ENCODE measurements around the gene EGFL8. TPM values are rescaled to one million over a fixed set of nuclear protein-coding genes. Genes with fewer than 3 reads are reported as not detected.

EGFL8 gene
- total and polyA plus RNA-seq, 2 of the 8 experiments (the other 6 are each of a cell fraction or from before 2014, with no cell fraction given), result 5.0 to 9.2 TPM

- Histone ChIP-seq H3K56ac (replicated peaks; ENCODE audit: insufficient read length, low read depth, low read length) (no peak overlapping the region), H4K8ac (ENCODE audit: extremely low read depth, insufficient read depth, low read length) (no peak overlapping the region; the same call in 1 of the 2 replicates), H3K79me2 (ENCODE audit: control insufficient read depth in 1 of 2, insufficient read depth in 2 of 2, low read length in 2 of 2) (peaks cover 0 to 13% of the 10 kb centered on the region in 2 experiments; a peak in 2 of 4 replicates), H3K23me2 (ENCODE audit: low read depth, low read length) (peaks cover 5% of the 10 kb centered on the region), H3K9me3 (ENCODE audit: insufficient read depth in 2 of 2, low read depth in 1 of 2, low read length in 1 of 2) (no peaks in the 10 kb centered on the region), H3K36me3 (ENCODE audit: control insufficient read depth in 2 of 4, insufficient read depth in 4 of 4, low read length in 3 of 4) (peaks cover 2 to 18% (median 14%) of the 10 kb centered on the region in 4 experiments; a peak in 7 of 8 replicates), H2BK12ac (ENCODE audit: low read depth, low read length) (no peak overlapping the region), H3K4me1 (replicated peaks in 1 of 4; ENCODE audit: control insufficient read depth in 3 of 4, insufficient read depth in 4 of 4, low read length in 3 of 4) (peaks cover 3 to 31% (median 16%) of the 10 kb centered on the region in 4 experiments), H2BK120ac (replicated peaks; ENCODE audit: low read depth, low read length) (no peak overlapping the region), H4K20me1 (replicated peaks in 1 of 2; ENCODE audit: control insufficient read depth in 1 of 2, insufficient read depth in 2 of 2, low read length in 2 of 2) (peaks cover 0 to 3% of the 10 kb centered on the region in 2 experiments), H4K5ac (ENCODE audit: insufficient read length, low read depth, low read length) (no peak overlapping the region), H2AK5ac (ENCODE audit: low read depth, low read length) (no peak overlapping the region), H3K14ac (ENCODE audit: insufficient read length) (no peak overlapping the region), H2BK5ac (ENCODE audit: low read depth, low read length) (no peak overlapping the region), H3K27ac (ENCODE audit: low read depth, low read length) (no peak overlapping the region; the same call in 1 of the 2 replicates), H3K18ac (ENCODE audit: extremely low read depth, low read length) (no peak overlapping the region), H2BK20ac (ENCODE audit: low read length) (no peak overlapping the region), H2AFZ (ENCODE audit: low read length) (no peak overlapping the region), H3K27me3 (replicated peaks in 1 of 4; ENCODE audit: control insufficient read depth in 3 of 4, extremely low read depth in 1 of 4, insufficient read depth in 3 of 4, low read length in 3 of 4) (no peaks in the 10 kb centered on the region), H3K4ac (replicated peaks; ENCODE audit: insufficient read length, low read depth, low read length) (no peak overlapping the region), H3K79me1 (ENCODE audit: low read depth, low read length) (peaks cover 2% of the 10 kb centered on the region; the same call in 1 of the 2 replicates), H3K4me3 (ENCODE audit: extremely low read depth in 1 of 4, insufficient read depth in 2 of 4, low read depth in 3 of 4, low read length in 4 of 4) (peak overlapping the region; percentile 30 to 87 (median 64)), H3K9ac (replicated peaks in 1 of 4; ENCODE audit: extremely low read depth in 1 of 4, low read depth in 3 of 4, low read length in 3 of 4) (peak overlapping the region in 3 of 4 experiments; percentile 20 to 80 (median 44); a peak in 3 of 7 replicates), H3K23ac (ENCODE audit: insufficient read length) (no peak overlapping the region), H4K91ac (replicated peaks; ENCODE audit: insufficient read length, low read length) (no peak overlapping the region), H3K4me2 (ENCODE audit: insufficient read depth in 1 of 2, low read depth in 2 of 2, low read length in 2 of 2) (peak overlapping the region; percentile 81 to 90), H2BK15ac (ENCODE audit: low read length) (no peak overlapping the region)
- ChIA-PET CTCF (ENCODE audit: partially characterized antibody) (interaction anchor here (0.6 to 2.5 kb wide), 9 partner anchors 8 to 98 kb away, joined by 3 to 12 read pairs (median 5); partner anchors contain the start of genes AGPAT1 and RNF5), POLR2A (ENCODE audit: partially characterized antibody) (interaction anchor here (0.6 to 13.3 kb wide), 8 partner anchors 10 to 54 kb away, joined by 3 to 194 read pairs (median 4); partner anchors contain the start of genes AGPAT1, PRRT1 and RNF5)
- FAIRE-seq, result no peak
- DNase-seq (ENCODE audit: low read depth in 1 of 2, low spot score in 2 of 2), result no peak
- no CpG with 5 or more reads among the region's 23 CpGs for WGBS, 2 experiments (ENCODE audit: extremely low coverage in 1 of 2, insufficient coverage in 1 of 2, insufficient read length in 1 of 2, insufficient replicate concordance in 2 of 2, low coverage in 1 of 2, low lambda C conversion rate in 2 of 2, missing lambda C conversion rate in 1 of 2)
- TF ChIP-seq CHD2 (IDR thresholded peaks at IDR 0.05; ENCODE audit: low read length) (no peak), NRF1 (IDR thresholded peaks at IDR 0.05; ENCODE audit: low read depth, low read length) (no peak), CTBP2 (IDR thresholded peaks at IDR 0.05; ENCODE audit: borderline replicate concordance, insufficient read depth, insufficient read length, low read length) (no peak), RAD21 (IDR thresholded peaks at IDR 0.05 in 1 of 2, conservative IDR thresholded peaks at IDR 0.05 in 1 of 2; ENCODE audit: low read depth in 2 of 2, low read length in 2 of 2) (no peak), BRCA1 (IDR thresholded peaks at IDR 0.05; ENCODE audit: low read depth, low read length) (no peak), CEBPB (IDR thresholded peaks at IDR 0.05; ENCODE audit: low read depth, low read length) (no peak), TAF1 (IDR thresholded peaks at IDR 0.05; ENCODE audit: low read depth, low read length) (no peak), TCF12 (IDR thresholded peaks at IDR 0.05; ENCODE audit: low read depth, low read length) (no peak), POLR2AphosphoS5 (IDR thresholded peaks at IDR 0.05; ENCODE audit: low read depth, low read length) (no peak), GABPA (IDR thresholded peaks at IDR 0.05; ENCODE audit: borderline replicate concordance, insufficient read depth, low read length) (no peak), BCL11A (IDR thresholded peaks at IDR 0.05; ENCODE audit: low read depth in 2 of 2, low read length in 2 of 2) (no peak), TEAD4 (IDR thresholded peaks at IDR 0.05; ENCODE audit: low read depth, low read length) (no peak), EGR1 (IDR thresholded peaks at IDR 0.05; ENCODE audit: borderline replicate concordance, low read depth, low read length) (no peak)
Observed at GRCh38 chr6:32189742-32190053, 25.3 kb downstream of the EGFL8 start.

All from H1 (cell line).